CD14-positive monocyte (primary cell): ENCODE data around the gene BRINP3. TPM values are rescaled to one million over a fixed set of nuclear protein-coding genes. Genes with fewer than 3 reads are reported as not detected.

Experiments used
- DNase-seq, 3 donors: peaks; one replicate each; pipeline ENCODE4 v3.0.0-alpha.2; 2011 to 2022
- H2AFZ ChIP-seq: 2 replicates; pipeline ENCODE4 v1.6.0; 2012; ENCODE audit warnings: mild to moderate bottlenecking, low read depth, low read length, inconsistent platforms; ENCODE audit not compliant: insufficient read depth, poor library complexity, severe bottlenecking
- H3K27ac ChIP-seq, 2 donors: 1 replicate in 1 of 2; 2 replicates in 1 of 2; pipeline ENCODE4 v1.5.1; 2012 to 2013; ENCODE audit warnings: low read length in 2 of 2, control low read depth in 1 of 2, inconsistent platforms in 1 of 2, low read depth in 1 of 2, mild to moderate bottlenecking in 1 of 2
- H3K27me3 ChIP-seq, 2 donors: one replicate each; pipeline versions ENCODE4 v1.6.0 to v1.6.1; 2011 to 2013; ENCODE audit warnings: low read length in 2 of 2; ENCODE audit not compliant: control insufficient read depth in 2 of 2, insufficient read depth in 2 of 2
- H3K36me3 ChIP-seq, 2 donors: replicated peaks in 1 of 2; 1 replicate in 1 of 2; 2 replicates in 1 of 2; pipeline versions ENCODE4 v1.5.1 to v1.6.1; 2012 to 2013; ENCODE audit warnings: low read length in 2 of 2, control low read depth in 1 of 2, inconsistent platforms in 1 of 2, mild to moderate bottlenecking in 1 of 2; ENCODE audit not compliant: insufficient read depth in 2 of 2, control insufficient read depth in 1 of 2
- H3K4me1 ChIP-seq, 2 donors: 1 replicate in 1 of 2; 2 replicates in 1 of 2; pipeline versions ENCODE4 v1.5.1 to v1.6.1; 2012 to 2013; ENCODE audit warnings: low read length in 2 of 2, control low read depth in 1 of 2, inconsistent platforms in 1 of 2, mild to moderate bottlenecking in 1 of 2, moderate library complexity in 1 of 2; ENCODE audit not compliant: insufficient read depth in 2 of 2, control insufficient read depth in 1 of 2
- H3K4me2 ChIP-seq: replicated peaks from 2 replicates; pipeline ENCODE3; 2012; ENCODE audit warnings: low read length, moderate library complexity, mild to moderate bottlenecking; ENCODE audit not compliant: poor library complexity, severe bottlenecking; ENCODE audit errors: extremely low read depth
- H3K4me3 ChIP-seq, 3 experiments: fragments of 200-600 bp in 1 of 3; sonication (generic) in 1 of 3; replicated peaks in 1 of 3; 1 replicate in 2 of 3; 2 replicates in 1 of 3; pipeline ENCODE4 v1.5.1; 2011 to 2013; ENCODE audit warnings: low read length in 3 of 3, mild to moderate bottlenecking in 3 of 3, control low read depth in 2 of 3, low read depth in 2 of 3, inconsistent platforms in 1 of 3, moderate library complexity in 1 of 3
- H3K79me2 ChIP-seq: 2 replicates; pipeline ENCODE4 v1.6.0; 2012; ENCODE audit warnings: mild to moderate bottlenecking, control low read depth, inconsistent platforms, low read length, moderate library complexity; ENCODE audit not compliant: insufficient read depth
- H3K9ac ChIP-seq: 2 replicates; pipeline ENCODE4 v1.6.0; 2017; ENCODE audit warnings: low read length, mild to moderate bottlenecking; ENCODE audit not compliant: insufficient read depth, poor library complexity, severe bottlenecking
- H3K9me3 ChIP-seq, 2 donors: replicated peaks in 1 of 2; 1 replicate in 1 of 2; 2 replicates in 1 of 2; pipeline versions ENCODE4 v1.5.1 to v1.6.1; 2012 to 2013; ENCODE audit warnings: low read length in 2 of 2, control low read depth in 1 of 2; ENCODE audit not compliant: control insufficient read depth in 1 of 2, insufficient read depth in 1 of 2
- H4K20me1 ChIP-seq: 2 replicates; pipeline ENCODE4 v1.6.0; 2012; ENCODE audit warnings: mild to moderate bottlenecking, low read length, control low read depth, moderate library complexity; ENCODE audit not compliant: insufficient read depth
- H3K27ac Mint-ChIP-seq, 7 donors: one replicate each; pipeline ENCODE4 v1.8.0; 2020; ENCODE audit warnings: mild to moderate bottlenecking in 7 of 7, mixed read lengths in 7 of 7, moderate library complexity in 6 of 7, inconsistent platforms in 2 of 7
- H3K27me3 Mint-ChIP-seq, 3 donors: one replicate each; pipeline ENCODE4 v1.8.0; 2021 to 2022; ENCODE audit warnings: low read depth in 3 of 3, mild to moderate bottlenecking in 3 of 3, mixed read lengths in 3 of 3, moderate library complexity in 3 of 3, inconsistent platforms in 1 of 3
- H3K36me3 Mint-ChIP-seq, 2 donors: one replicate each; pipeline ENCODE4 v1.8.0; 2020; ENCODE audit warnings: mixed read lengths in 2 of 2, inconsistent platforms in 1 of 2, mild to moderate bottlenecking in 1 of 2
- H3K4me1 Mint-ChIP-seq: one replicate; pipeline ENCODE4 v1.8.0; 2020; ENCODE audit warnings: mild to moderate bottlenecking, mixed read lengths
- H3K4me3 Mint-ChIP-seq, 2 donors: one replicate each; pipeline ENCODE4 v1.8.0; 2020; ENCODE audit warnings: mild to moderate bottlenecking in 2 of 2, mixed read lengths in 2 of 2, moderate library complexity in 1 of 2
- H3K9me3 Mint-ChIP-seq, 7 donors: one replicate each; pipeline ENCODE4 v1.8.0; 2020 to 2022; ENCODE audit warnings: mixed read lengths in 7 of 7, mild to moderate bottlenecking in 6 of 7, moderate library complexity in 6 of 7, inconsistent platforms in 2 of 7
- WGBS: methylation state at CpG from one replicate; pipeline ENCODE4 v1.1.5; 2013; ENCODE audit warnings: missing lambda C conversion rate; ENCODE audit not compliant: insufficient coverage; 5-methylcytosine and 5-hydroxymethylcytosine counted together
- intact Hi-C, 2 donors: fragments of 100-400 bp; cut with micrococcal nuclease; formaldehyde crosslinking; loops; one replicate each; pipeline versions ENCODE4 v1.15.0 to v1.15.1; 2023
- polyA plus RNA-seq, 3 donors: library from polyadenylated mRNA; depleted of rRNA in 1 of 3; unstranded in 2 of 3; stranded (reverse) in 1 of 3; fragments of 300-500 nt in 2 of 3; fragments of >200 nt in 1 of 3; fragmentation: Illumina TruSeq in 2 of 3; gene quantifications; 1 replicate in 2 of 3; 2 replicates in 1 of 3; pipeline ENCODE4 v1.2.3, GENCODE V29; 2012 to 2021
- TF ChIP-seq, protein P1 (sequence below): fragments of 200-600 bp; IDR thresholded peaks from one replicate; pipeline ENCODE4 v1.8.0; 2022; ENCODE audit warnings: antibody characterized with exemption, mild to moderate bottlenecking

The BRINP3 gene
- polyA plus RNA-seq, 3 donors = not detected

DNA sequence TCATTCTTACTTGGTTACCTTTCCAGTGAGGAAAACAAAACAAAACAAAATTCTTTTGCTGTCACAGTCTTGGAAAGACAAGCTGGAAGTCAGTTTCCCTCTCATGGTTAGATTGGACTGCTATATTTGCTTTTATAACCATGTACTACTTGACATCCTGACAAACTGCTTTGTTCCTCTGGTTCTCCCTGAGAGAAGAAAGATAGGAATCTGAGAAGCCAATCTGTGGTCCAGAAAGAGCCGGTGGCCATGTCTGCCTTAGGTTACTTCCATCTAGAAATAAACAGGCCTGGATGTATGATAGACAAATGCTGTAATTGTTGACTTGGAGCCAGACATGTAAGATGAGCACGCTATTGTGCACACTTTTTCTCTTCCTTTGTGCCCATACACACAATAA, 330.0 kb downstream of the BRINP3 start:
- Mint-ChIP-seq H3K36me3 (no peaks in the 10 kb centered on the region), H3K27me3 (no peaks in the 10 kb centered on the region), H3K27ac (no peak overlapping the region), H3K9me3 (peaks cover 0 to 2% (median 0%) of the 10 kb centered on the region in 7 donors), H3K4me1 (no peaks in the 10 kb centered on the region), H3K4me3 (no peak overlapping the region)
- Histone ChIP-seq H3K27ac (no peak overlapping the region), H3K9ac (no peak overlapping the region), H3K9me3 (no peaks in the 10 kb centered on the region), H3K4me1 (no peaks in the 10 kb centered on the region), H2AFZ (no peak overlapping the region), H4K20me1 (no peaks in the 10 kb centered on the region), H3K79me2 (no peaks in the 10 kb centered on the region), H3K4me3 (no peak overlapping the region), H3K4me2 (no peak overlapping the region), H3K27me3 (no peaks in the 10 kb centered on the region), H3K36me3 (no peaks in the 10 kb centered on the region)
- no peak for DNase-seq
- TF ChIP-seq, protein P1, sequence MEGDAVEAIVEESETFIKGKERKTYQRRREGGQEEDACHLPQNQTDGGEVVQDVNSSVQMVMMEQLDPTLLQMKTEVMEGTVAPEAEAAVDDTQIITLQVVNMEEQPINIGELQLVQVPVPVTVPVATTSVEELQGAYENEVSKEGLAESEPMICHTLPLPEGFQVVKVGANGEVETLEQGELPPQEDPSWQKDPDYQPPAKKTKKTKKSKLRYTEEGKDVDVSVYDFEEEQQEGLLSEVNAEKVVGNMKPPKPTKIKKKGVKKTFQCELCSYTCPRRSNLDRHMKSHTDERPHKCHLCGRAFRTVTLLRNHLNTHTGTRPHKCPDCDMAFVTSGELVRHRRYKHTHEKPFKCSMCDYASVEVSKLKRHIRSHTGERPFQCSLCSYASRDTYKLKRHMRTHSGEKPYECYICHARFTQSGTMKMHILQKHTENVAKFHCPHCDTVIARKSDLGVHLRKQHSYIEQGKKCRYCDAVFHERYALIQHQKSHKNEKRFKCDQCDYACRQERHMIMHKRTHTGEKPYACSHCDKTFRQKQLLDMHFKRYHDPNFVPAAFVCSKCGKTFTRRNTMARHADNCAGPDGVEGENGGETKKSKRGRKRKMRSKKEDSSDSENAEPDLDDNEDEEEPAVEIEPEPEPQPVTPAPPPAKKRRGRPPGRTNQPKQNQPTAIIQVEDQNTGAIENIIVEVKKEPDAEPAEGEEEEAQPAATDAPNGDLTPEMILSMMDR = no peak
- WGBS = no CpG with 5 or more reads among the region's 2 CpGs
- intact Hi-C loops = no loop called here

DNA sequence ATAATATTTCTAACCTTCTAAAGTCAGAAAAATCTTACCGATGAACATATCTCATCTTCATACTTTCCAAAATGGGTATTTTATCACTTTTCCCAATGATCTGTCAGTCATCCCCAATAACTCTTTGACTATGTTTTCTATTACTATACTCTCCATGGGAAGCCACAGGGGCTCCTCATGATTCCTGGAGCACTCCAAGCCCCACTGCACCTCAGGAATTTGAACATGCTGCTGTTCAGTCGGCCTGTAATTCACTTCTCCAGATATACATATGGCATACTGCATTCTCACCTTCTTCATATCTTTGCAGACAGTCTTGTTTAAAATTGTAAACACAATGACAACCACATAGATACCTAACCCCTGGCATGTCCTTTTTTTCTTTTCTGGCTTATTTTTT, 333.0 kb downstream of the BRINP3 start:
- no peaks in the 10 kb centered on the region for H3K79me2 ChIP-seq
- no peaks in the 10 kb centered on the region for H4K20me1 ChIP-seq
- H3K27ac ChIP-seq = no peak overlapping the region
- no peaks in the 10 kb centered on the region for H3K27me3 ChIP-seq
- Mint-ChIP-seq H3K36me3 (no peaks in the 10 kb centered on the region), H3K27me3 (no peaks in the 10 kb centered on the region), H3K4me1 (no peaks in the 10 kb centered on the region), H3K27ac (no peak overlapping the region), H3K9me3 (peaks cover 0 to 2% (median 0%) of the 10 kb centered on the region in 7 donors), H3K4me3 (no peak overlapping the region)
- no peak for DNase-seq
- TF ChIP-seq, protein P1 = no peak
- no peak overlapping the region for H3K9ac ChIP-seq
- H3K4me2 ChIP-seq = no peak overlapping the region
- H3K4me3 ChIP-seq = no peak overlapping the region
- no peaks in the 10 kb centered on the region for H3K36me3 ChIP-seq
- intact Hi-C loops = no loop called here
- H2AFZ ChIP-seq = no peak overlapping the region
- 85% methylated on average over 2 of the region's 2 CpGs for WGBS
- no peaks in the 10 kb centered on the region for H3K9me3 ChIP-seq
- H3K4me1 ChIP-seq = no peaks in the 10 kb centered on the region
